Measurements from ENCODE around the gene BRINP3. TPM values are rescaled to one million over a fixed set of nuclear protein-coding genes. Genes with fewer than 3 reads are reported as not detected.

Gene BRINP3
- total RNA-seq, 1 donor = not detected

GRCh38 chr1:190399233-190399632 is 78.4 kb downstream of the BRINP3 start:
- Histone ChIP-seq H3K27ac (ENCODE audit: low read depth, low read length) (no peak overlapping the region), H3K4me3 (ENCODE audit: insufficient read depth, low read length) (no peak overlapping the region), H3K79me2 (ENCODE audit: insufficient read depth, low read length) (no peaks in the 10 kb centered on the region), H2AFZ (ENCODE audit: low read length) (no peak overlapping the region), H3K4me2 (ENCODE audit: insufficient read depth, low read length) (no peak overlapping the region), H3K27me3 (ENCODE audit: insufficient read depth, low read length) (no peaks in the 10 kb centered on the region), H3K4me1 (ENCODE audit: insufficient read depth, low read length) (no peaks in the 10 kb centered on the region), H3K36me3 (ENCODE audit: insufficient read depth, low read length) (no peaks in the 10 kb centered on the region), H4K20me1 (ENCODE audit: insufficient read depth, low read length) (no peaks in the 10 kb centered on the region), H3K9me3 (ENCODE audit: low read depth, low read length) (no peaks in the 10 kb centered on the region)
- DNase-seq (ENCODE audit: insufficient read length, low spot score, missing footprints) = no peak
- TF ChIP-seq CTCF (IDR thresholded peaks at IDR 0.05; ENCODE audit: extremely low read depth, low read depth, low read length) = no peak

GRCh38 chr1:190391582-190391981 is 86.1 kb downstream of the BRINP3 start:
- no peaks in the 10 kb centered on the region for H3K27me3 ChIP-seq (ENCODE audit: insufficient read depth, low read length)
- H3K36me3 ChIP-seq (ENCODE audit: insufficient read depth, low read length) = no peaks in the 10 kb centered on the region
- H3K27ac ChIP-seq (ENCODE audit: low read depth, low read length) = no peak overlapping the region
- no peak overlapping the region for H3K4me2 ChIP-seq (ENCODE audit: insufficient read depth, low read length)
- no peaks in the 10 kb centered on the region for H3K9me3 ChIP-seq (ENCODE audit: low read depth, low read length)
- no peaks in the 10 kb centered on the region for H4K20me1 ChIP-seq (ENCODE audit: insufficient read depth, low read length)
- no peak overlapping the region for H3K4me3 ChIP-seq (ENCODE audit: insufficient read depth, low read length)
- H3K79me2 ChIP-seq (ENCODE audit: insufficient read depth, low read length) = no peaks in the 10 kb centered on the region
- H3K4me1 ChIP-seq (ENCODE audit: insufficient read depth, low read length) = no peaks in the 10 kb centered on the region
- H2AFZ ChIP-seq (ENCODE audit: low read length) = no peak overlapping the region
- DNase-seq (ENCODE audit: insufficient read length, low spot score, missing footprints) = no peak
- TF ChIP-seq CTCF (IDR thresholded peaks at IDR 0.05; ENCODE audit: extremely low read depth, low read depth, low read length) = no peak

GRCh38 chr1:190377991-190378390 is 99.7 kb downstream of the BRINP3 start:
- DNase-seq (ENCODE audit: insufficient read length, low spot score, missing footprints) = no peak
- no peak overlapping the region for H2AFZ ChIP-seq (ENCODE audit: low read length)
- no peaks in the 10 kb centered on the region for H3K4me1 ChIP-seq (ENCODE audit: insufficient read depth, low read length)
- no peak overlapping the region for H3K4me3 ChIP-seq (ENCODE audit: insufficient read depth, low read length)
- H3K36me3 ChIP-seq (ENCODE audit: insufficient read depth, low read length) = no peaks in the 10 kb centered on the region
- no peaks in the 10 kb centered on the region for H4K20me1 ChIP-seq (ENCODE audit: insufficient read depth, low read length)
- no peaks in the 10 kb centered on the region for H3K27me3 ChIP-seq (ENCODE audit: insufficient read depth, low read length)
- H3K9me3 ChIP-seq (ENCODE audit: low read depth, low read length) = no peaks in the 10 kb centered on the region
- H3K27ac ChIP-seq (ENCODE audit: low read depth, low read length) = no peak overlapping the region
- no peak overlapping the region for H3K4me2 ChIP-seq (ENCODE audit: insufficient read depth, low read length)
- no peaks in the 10 kb centered on the region for H3K79me2 ChIP-seq (ENCODE audit: insufficient read depth, low read length)
- TF ChIP-seq CTCF (IDR thresholded peaks at IDR 0.05; ENCODE audit: extremely low read depth, low read depth, low read length) = no peak

GRCh38 chr1:190377294-190377693 is 100.4 kb downstream of the BRINP3 start:
- no peak overlapping the region for H2AFZ ChIP-seq (ENCODE audit: low read length)
- H3K9me3 ChIP-seq (ENCODE audit: low read depth, low read length) = no peaks in the 10 kb centered on the region
- DNase-seq (ENCODE audit: insufficient read length, low spot score, missing footprints) = no peak
- no peaks in the 10 kb centered on the region for H3K4me1 ChIP-seq (ENCODE audit: insufficient read depth, low read length)
- no peak for TF ChIP-seq CTCF (IDR thresholded peaks at IDR 0.05; ENCODE audit: extremely low read depth, low read depth, low read length)
- H3K27ac ChIP-seq (ENCODE audit: low read depth, low read length) = no peak overlapping the region
- H3K4me3 ChIP-seq (ENCODE audit: insufficient read depth, low read length) = no peak overlapping the region
- H3K79me2 ChIP-seq (ENCODE audit: insufficient read depth, low read length) = no peaks in the 10 kb centered on the region
- H3K4me2 ChIP-seq (ENCODE audit: insufficient read depth, low read length) = no peak overlapping the region
- H3K27me3 ChIP-seq (ENCODE audit: insufficient read depth, low read length) = no peaks in the 10 kb centered on the region
- H4K20me1 ChIP-seq (ENCODE audit: insufficient read depth, low read length) = no peaks in the 10 kb centered on the region
- H3K36me3 ChIP-seq (ENCODE audit: insufficient read depth, low read length) = no peaks in the 10 kb centered on the region
